K562 (cell line): ENCODE data around the gene LMBR1L. TPM values are rescaled to one million over a fixed set of nuclear protein-coding genes. Genes with fewer than 3 reads are reported as not detected.

ENCODE experiments used
- ATAC-seq: fragments of 200-7000 bp; cut with Tn5 transposase; 3 replicates; pipeline ENCODE4 v1.9.1; 2020; ENCODE audit warnings: moderate library complexity
- BruUV-seq: library from RNA; stranded (reverse); fragments of 400-500 nt; replicated peaks from 2 replicates; lab custom pipeline; 2021; lab: Mats Ljungman, UMichigan
- CTCF ChIA-PET: fragments of 300-600 bp; formaldehyde crosslinking; extraction: SDS; loops from one replicate; lab custom pipeline; 2021; ENCODE audit warnings: low intra/inter-chr PET ratio; lab: Yijun Ruan, JAX
- POLR2A ChIA-PET: fragments of 300-600, 350-650 bp; sonication (Branson Sonifier 250); formaldehyde crosslinking; extraction: SDS; loops from one replicate; lab custom pipeline; 2021; ENCODE audit warnings: antibody characterized with exemption, inconsistent platforms; lab: Yijun Ruan, JAX
- DNase-seq, 4 experiments: peaks; one replicate each; pipeline versions ENCODE4 v3.0.0 to v3.0.0-alpha.2; 2011 to 2018; ENCODE audit warnings: low spot score in 3 of 4, mixed read lengths in 3 of 4; ENCODE audit errors: extremely low read depth in 1 of 4
- FAIRE-seq: peaks from 2 replicates; lab custom pipeline; 2011; peaks lifted over from hg19 to GRCh38; lab: Jason Lieb, UNC
- H2AFZ ChIP-seq: 2 replicates; pipeline ENCODE4 v1.6.0; 2011; ENCODE audit warnings: low read depth, low read length, control low read depth, inconsistent platforms
- H3K27ac ChIP-seq: fragments of 200-600 bp; 3 replicates; pipeline ENCODE4 v1.8.0; 2011; ENCODE audit warnings: low read depth, mild to moderate bottlenecking, control low read depth, inconsistent platforms, low read length, moderate library complexity, mixed read lengths; ENCODE audit errors: extremely low read depth
- H3K27me3 ChIP-seq, 2 experiments: fragments of 300-600 bp in 1 of 2; 2 replicates in 1 of 2; 3 replicates in 1 of 2; pipeline versions ENCODE4 v1.6.0 to v1.8.0; 2011; ENCODE audit warnings: inconsistent platforms in 2 of 2, low read length in 2 of 2, mild to moderate bottlenecking in 1 of 2, mixed read lengths in 1 of 2, moderate library complexity in 1 of 2; ENCODE audit not compliant: control insufficient read depth in 2 of 2, insufficient read depth in 2 of 2
- H3K36me3 ChIP-seq: fragments of 300-600 bp; 3 replicates; pipeline ENCODE4 v1.8.0; 2011; ENCODE audit warnings: mild to moderate bottlenecking, low read length, inconsistent platforms; ENCODE audit not compliant: control insufficient read depth, insufficient read depth
- H3K4me1 ChIP-seq, 2 experiments: fragments of 200-600 bp in 1 of 2; replicated peaks in 1 of 2; 2 replicates in 1 of 2; 3 replicates in 1 of 2; pipeline versions ENCODE4 v1.5.1 to v1.8.0; 2011; ENCODE audit warnings: inconsistent platforms in 2 of 2, low read length in 2 of 2, mild to moderate bottlenecking in 1 of 2, mixed read lengths in 1 of 2, moderate library complexity in 1 of 2; ENCODE audit not compliant: control insufficient read depth in 2 of 2, insufficient read depth in 2 of 2
- H3K4me2 ChIP-seq: 2 replicates; pipeline ENCODE4 v1.6.1; 2011; ENCODE audit warnings: low read length, control low read depth, inconsistent platforms, mixed read lengths; ENCODE audit not compliant: insufficient read depth
- H3K4me3 ChIP-seq: fragments of 200-600 bp; sonication (generic), shearing (Covaris generic); 2 replicates; pipeline ENCODE4 v1.5.1; 2016; ENCODE audit warnings: control low read depth, inconsistent platforms
- H3K79me2 ChIP-seq: fragments of 200-600 bp; 3 replicates; pipeline ENCODE4 v1.8.0; 2011; ENCODE audit warnings: low read length, inconsistent platforms; ENCODE audit not compliant: control insufficient read depth, insufficient read depth
- H3K9ac ChIP-seq, 2 experiments: 2 replicates each; pipeline versions ENCODE4 v1.6.0 to v1.6.1; 2011; ENCODE audit warnings: low read depth in 2 of 2, low read length in 2 of 2, control low read depth in 1 of 2, inconsistent platforms in 1 of 2, mild to moderate bottlenecking in 1 of 2, mixed read lengths in 1 of 2; ENCODE audit not compliant: insufficient read depth in 1 of 2
- H3K9me1 ChIP-seq: one replicate; pipeline ENCODE4 v1.6.0; 2011; ENCODE audit warnings: inconsistent platforms, mild to moderate bottlenecking, low read length, moderate library complexity; ENCODE audit not compliant: control insufficient read depth, insufficient read depth
- H3K9me3 ChIP-seq: replicated peaks from 2 replicates; pipeline ENCODE4 v1.5.1; 2011; ENCODE audit warnings: low read depth, low read length, inconsistent platforms; ENCODE audit not compliant: control insufficient read depth, insufficient read depth
- H4K20me1 ChIP-seq: replicated peaks from 2 replicates; pipeline ENCODE4 v1.6.1; 2011; ENCODE audit warnings: low read length, inconsistent platforms, mixed read lengths; ENCODE audit not compliant: control insufficient read depth, insufficient read depth
- CREBBP ChIP-seq: IDR thresholded peaks from one replicate; pipeline ENCODE4 v1.6.1; 2012; ENCODE audit warnings: low read depth, mild to moderate bottlenecking, control low read depth, inconsistent platforms, low read length
- MTA1 ChIP-seq: fragments of 450-650 bp; IDR thresholded peaks from 2 replicates; pipeline ENCODE4 v1.6.1; 2017; ENCODE audit warnings: borderline replicate concordance
- NONO ChIP-seq, 2 experiments: fragments of 200-400 bp in 1 of 2; fragments of 450-650 bp in 1 of 2; formaldehyde crosslinking in 1 of 2; IDR thresholded peaks; 2 replicates each; pipeline ENCODE4 v1.6.1; 2017; ENCODE audit warnings: low read depth in 2 of 2, mild to moderate bottlenecking in 2 of 2, moderate library complexity in 2 of 2, low read length in 1 of 2
- SLC30A9 ChIP-seq: fragments of 250-450 bp; sonication (Bioruptor Pico); IDR thresholded peaks from 2 replicates; pipeline ENCODE4 v1.8.0; 2022; ENCODE audit warnings: mild to moderate bottlenecking, moderate library complexity
- ZNF766 ChIP-seq: fragments of 200-800 bp; sonication (Bioruptor generic); conservative IDR thresholded peaks from 2 replicates; pipeline ENCODE4 v1.6.1; 2016; ENCODE audit warnings: missing genetic modification characterization, missing compliant biosample characterization
- WGBS: fragments of 100-300 bp; shearing (Covaris generic); methylation state at CpG from one replicate; pipeline ENCODE4 v1.1.6; 2016; ENCODE audit warnings: low coverage, mixed read lengths; ENCODE audit not compliant: insufficient coverage; ENCODE audit errors: missing lambda C conversion rate; 5-methylcytosine and 5-hydroxymethylcytosine counted together
- in situ Hi-C: fragments of 300-500 bp; cut with MboI; formaldehyde crosslinking; loops from 4 replicates; pipeline ENCODE4 v1.15.0; 2018; ENCODE audit warnings: inconsistent platforms, mixed read lengths
- intact Hi-C: fragments of 100-400 bp; cut with micrococcal nuclease; formaldehyde crosslinking; loops from 2 replicates; pipeline ENCODE4 v1.14.2; 2022
- polyA plus RNA-seq, 8 experiments: library from polyadenylated mRNA; depleted of rRNA in 4 of 8; stranded (reverse) in 5 of 8; unstranded in 3 of 8; fragments of >200 nt; fragmentation: Nextera tagmentation in 2 of 8; fragmentation: Illumina TruSeq in 1 of 8; extraction: Ambion mirVana in 2 of 8; extraction: Trizol in 1 of 8; gene quantifications; 2 replicates each; pipeline versions ENCODE4 v1.2.1 to v1.2.3, GENCODE V29; 2011 to 2014; ENCODE audit warnings: inconsistent platforms in 1 of 8, missing spikeins in 1 of 8
- total RNA-seq, 7 experiments: library from RNA; depleted of rRNA in 6 of 7; stranded (reverse); fragments of >200 nt in 6 of 7; fragmentation: Illumina TruSeq in 2 of 7; extraction: Trizol in 2 of 7; gene quantifications; 2 replicates each; pipeline versions ENCODE4 v1.2.1 to v1.2.3, GENCODE V29; 2011 to 2021; ENCODE audit warnings: low replicate concordance in 1 of 7
- TF ChIP-seq, protein P1 (sequence below): fragments of 250-450 bp; sonication (Bioruptor Pico); IDR thresholded peaks from 2 replicates; pipeline ENCODE4 v1.8.0; 2022; ENCODE audit warnings: inconsistent platforms
- TF ChIP-seq, protein P2 (sequence below), 2 experiments: fragments of 450-650 bp; formaldehyde crosslinking in 1 of 2; IDR thresholded peaks; 2 replicates each; pipeline versions ENCODE4 v1.4.0 to v1.6.1; 2014 to 2020; ENCODE audit warnings: mild to moderate bottlenecking in 2 of 2, borderline replicate concordance in 1 of 2, low read depth in 1 of 2
- TF ChIP-seq, protein P3 (sequence below): fragments of 450-650 bp; formaldehyde crosslinking; IDR thresholded peaks from 2 replicates; pipeline ENCODE4 v1.4.0; 2022; ENCODE audit warnings: mild to moderate bottlenecking, moderate library complexity
- TF ChIP-seq, protein P4 (sequence below): fragments of 450-650 bp; conservative IDR thresholded peaks from 2 replicates; pipeline ENCODE4 v1.6.1; 2016; ENCODE audit warnings: missing genetic modification characterization, low read depth, mild to moderate bottlenecking, missing compliant biosample characterization, moderate library complexity

The LMBR1L gene
- total and polyA plus RNA-seq, 9 of the 15 experiments (the other 6 are each of a cell fraction or from before 2014, with no cell fraction given), result 2.5 to 57.0 (median 31.1) TPM

DNA sequence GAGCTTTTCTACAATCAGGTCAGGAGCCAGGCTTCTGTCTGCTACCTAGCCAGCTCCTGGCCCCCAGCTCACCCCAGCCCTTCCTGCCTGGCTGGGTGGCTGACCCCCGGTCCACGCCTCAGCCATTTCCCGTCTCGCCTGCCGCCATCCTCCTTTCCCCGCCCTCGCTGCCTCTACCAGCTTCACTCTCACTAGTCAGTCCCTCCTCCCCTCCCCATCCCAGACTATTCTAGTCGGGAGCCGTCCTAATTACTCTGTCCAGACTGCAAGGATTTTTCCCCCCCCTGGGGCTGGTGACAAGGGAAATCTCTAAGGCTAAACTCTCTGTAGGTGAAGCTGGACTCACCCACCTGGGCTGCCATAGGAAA, 16.9 kb downstream of the LMBR1L start:
- peaks cover 62 to 67% of the 10 kb centered on the region in 2 experiments for H3K4me1 ChIP-seq
- no peaks in the 10 kb centered on the region for H3K9me3 ChIP-seq
- DNase-seq (peak in 2 of 4 experiments; percentile 21 to 32), ATAC-seq (no peak), FAIRE-seq (no peak)
- no peak overlapping the region; the same call in 1 of the 2 replicates for H3K4me2 ChIP-seq
- H3K4me3 ChIP-seq, result peak overlapping the region; percentile 15; the same call in 1 of the 2 replicates
- WGBS, result 24% methylated on average over 5 of the region's 9 CpGs
- H3K9ac ChIP-seq, result peak overlapping the region; percentile 65 to 85; a peak in 2 of 4 replicates
- BruUV-seq, result no TSS peak
- H3K79me2 ChIP-seq, result peaks cover 12% of the 10 kb centered on the region; the same call in 1 of the 3 replicates
- peaks cover 22% of the 10 kb centered on the region; the same call in 1 of the 3 replicates for H3K36me3 ChIP-seq
- ChIA-PET CTCF (interaction anchor here (0.7 kb wide), 1 partner anchor 96 kb away, joined by 3 read pairs; no protein-coding TSS in a partner anchor), POLR2A (interaction anchor here (0.5 to 6.6 kb wide), 10 partner anchors 9 to 201 kb away, joined by 3 to 103 read pairs (median 4); partner anchors contain the start of genes LMBR1L, PRPH and TUBA1B)
- intact Hi-C loops (loop anchor here (1.0 kb wide), 1 partner anchor 141 kb away; no protein-coding TSS in a partner anchor), in situ Hi-C loops (no loop called here)
- H3K9me1 ChIP-seq, result peaks cover 4% of the 10 kb centered on the region
- H2AFZ ChIP-seq, result peak overlapping the region; percentile 92
- no peaks in the 10 kb centered on the region for H3K27me3 ChIP-seq
- H4K20me1 ChIP-seq, result no peaks in the 10 kb centered on the region
- H3K27ac ChIP-seq, result peak overlapping the region; percentile 91; the same call in 2 of the 3 replicates
- TF ChIP-seq ZNF766 (CRISPR knock-in tag), result no peak
- no peak for TF ChIP-seq SLC30A9
- TF ChIP-seq MTA1, result no peak
- TF ChIP-seq, protein P1, sequence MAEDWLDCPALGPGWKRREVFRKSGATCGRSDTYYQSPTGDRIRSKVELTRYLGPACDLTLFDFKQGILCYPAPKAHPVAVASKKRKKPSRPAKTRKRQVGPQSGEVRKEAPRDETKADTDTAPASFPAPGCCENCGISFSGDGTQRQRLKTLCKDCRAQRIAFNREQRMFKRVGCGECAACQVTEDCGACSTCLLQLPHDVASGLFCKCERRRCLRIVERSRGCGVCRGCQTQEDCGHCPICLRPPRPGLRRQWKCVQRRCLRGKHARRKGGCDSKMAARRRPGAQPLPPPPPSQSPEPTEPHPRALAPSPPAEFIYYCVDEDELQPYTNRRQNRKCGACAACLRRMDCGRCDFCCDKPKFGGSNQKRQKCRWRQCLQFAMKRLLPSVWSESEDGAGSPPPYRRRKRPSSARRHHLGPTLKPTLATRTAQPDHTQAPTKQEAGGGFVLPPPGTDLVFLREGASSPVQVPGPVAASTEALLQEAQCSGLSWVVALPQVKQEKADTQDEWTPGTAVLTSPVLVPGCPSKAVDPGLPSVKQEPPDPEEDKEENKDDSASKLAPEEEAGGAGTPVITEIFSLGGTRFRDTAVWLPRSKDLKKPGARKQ (CRISPR knock-in tag), result no peak
- TF ChIP-seq, protein P2, sequence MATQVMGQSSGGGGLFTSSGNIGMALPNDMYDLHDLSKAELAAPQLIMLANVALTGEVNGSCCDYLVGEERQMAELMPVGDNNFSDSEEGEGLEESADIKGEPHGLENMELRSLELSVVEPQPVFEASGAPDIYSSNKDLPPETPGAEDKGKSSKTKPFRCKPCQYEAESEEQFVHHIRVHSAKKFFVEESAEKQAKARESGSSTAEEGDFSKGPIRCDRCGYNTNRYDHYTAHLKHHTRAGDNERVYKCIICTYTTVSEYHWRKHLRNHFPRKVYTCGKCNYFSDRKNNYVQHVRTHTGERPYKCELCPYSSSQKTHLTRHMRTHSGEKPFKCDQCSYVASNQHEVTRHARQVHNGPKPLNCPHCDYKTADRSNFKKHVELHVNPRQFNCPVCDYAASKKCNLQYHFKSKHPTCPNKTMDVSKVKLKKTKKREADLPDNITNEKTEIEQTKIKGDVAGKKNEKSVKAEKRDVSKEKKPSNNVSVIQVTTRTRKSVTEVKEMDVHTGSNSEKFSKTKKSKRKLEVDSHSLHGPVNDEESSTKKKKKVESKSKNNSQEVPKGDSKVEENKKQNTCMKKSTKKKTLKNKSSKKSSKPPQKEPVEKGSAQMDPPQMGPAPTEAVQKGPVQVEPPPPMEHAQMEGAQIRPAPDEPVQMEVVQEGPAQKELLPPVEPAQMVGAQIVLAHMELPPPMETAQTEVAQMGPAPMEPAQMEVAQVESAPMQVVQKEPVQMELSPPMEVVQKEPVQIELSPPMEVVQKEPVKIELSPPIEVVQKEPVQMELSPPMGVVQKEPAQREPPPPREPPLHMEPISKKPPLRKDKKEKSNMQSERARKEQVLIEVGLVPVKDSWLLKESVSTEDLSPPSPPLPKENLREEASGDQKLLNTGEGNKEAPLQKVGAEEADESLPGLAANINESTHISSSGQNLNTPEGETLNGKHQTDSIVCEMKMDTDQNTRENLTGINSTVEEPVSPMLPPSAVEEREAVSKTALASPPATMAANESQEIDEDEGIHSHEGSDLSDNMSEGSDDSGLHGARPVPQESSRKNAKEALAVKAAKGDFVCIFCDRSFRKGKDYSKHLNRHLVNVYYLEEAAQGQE (IDR thresholded peaks at IDR 0.05; ENCODE audit: borderline replicate concordance), result no peak
- TF ChIP-seq, protein P2 (CRISPR knock-in tag; IDR thresholded peaks at IDR 0.05; ENCODE audit: low read depth), result no peak
- TF ChIP-seq, protein P3, sequence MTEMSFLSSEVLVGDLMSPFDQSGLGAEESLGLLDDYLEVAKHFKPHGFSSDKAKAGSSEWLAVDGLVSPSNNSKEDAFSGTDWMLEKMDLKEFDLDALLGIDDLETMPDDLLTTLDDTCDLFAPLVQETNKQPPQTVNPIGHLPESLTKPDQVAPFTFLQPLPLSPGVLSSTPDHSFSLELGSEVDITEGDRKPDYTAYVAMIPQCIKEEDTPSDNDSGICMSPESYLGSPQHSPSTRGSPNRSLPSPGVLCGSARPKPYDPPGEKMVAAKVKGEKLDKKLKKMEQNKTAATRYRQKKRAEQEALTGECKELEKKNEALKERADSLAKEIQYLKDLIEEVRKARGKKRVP (CRISPR knock-in tag), result no peak
- TF ChIP-seq NONO (IDR thresholded peaks at IDR 0.05; ENCODE audit: low read depth in 2 of 2, low read length in 1 of 2), result no peak
- no peak for TF ChIP-seq CREBBP
- TF ChIP-seq, protein P4, sequence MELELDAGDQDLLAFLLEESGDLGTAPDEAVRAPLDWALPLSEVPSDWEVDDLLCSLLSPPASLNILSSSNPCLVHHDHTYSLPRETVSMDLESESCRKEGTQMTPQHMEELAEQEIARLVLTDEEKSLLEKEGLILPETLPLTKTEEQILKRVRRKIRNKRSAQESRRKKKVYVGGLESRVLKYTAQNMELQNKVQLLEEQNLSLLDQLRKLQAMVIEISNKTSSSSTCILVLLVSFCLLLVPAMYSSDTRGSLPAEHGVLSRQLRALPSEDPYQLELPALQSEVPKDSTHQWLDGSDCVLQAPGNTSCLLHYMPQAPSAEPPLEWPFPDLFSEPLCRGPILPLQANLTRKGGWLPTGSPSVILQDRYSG (tag), result no peak
